ENCODE data around the gene KLHDC7B. TPM values are rescaled to one million over a fixed set of nuclear protein-coding genes. Genes with fewer than 3 reads are reported as not detected.

KLHDC7B gene
- total and polyA plus RNA-seq, 2 of the 13 experiments (the other 11 are each of a cell fraction or from before 2014, with no cell fraction given) = 0.11 TPM; not detected in 1

GRCh38 chr22:50577987-50578775, 32.5 kb downstream of the KLHDC7B start, which contains the start of gene CPT1B:
Gene CPT1B, minus strand, starts transcription at chr22:50578427. Its CDS starts 512 bp downstream, at chr22:50577915.
- H3K27me3 ChIP-seq (ENCODE audit: control insufficient read depth in 1 of 2, insufficient read depth in 2 of 2, low read length in 2 of 2) = no peaks in the 10 kb centered on the region
- ATAC-seq = no peak
- no TSS peak for BruUV-seq (replicated peaks)
- no peak for FAIRE-seq
- 93% methylated on average over 37 of the region's 63 CpGs for WGBS (ENCODE audit: low lambda C conversion rate)
- H3K4me1 ChIP-seq (ENCODE audit: insufficient read depth, low read length) = peaks cover 12% of the 10 kb centered on the region
- H2AFZ ChIP-seq (ENCODE audit: low read length) = no peak within 1 kb of the TSS
- H3K4me3 ChIP-seq (replicated peaks in 1 of 3; ENCODE audit: insufficient read depth in 1 of 3, low read depth in 2 of 3, low read length in 3 of 3) = no peak within 1 kb of the TSS
- H3K27ac ChIP-seq (ENCODE audit: extremely low read length, insufficient read depth, low read length) = peak within 1 kb of the TSS; percentile 13
- CTCF ChIA-PET (ENCODE audit: low intra/inter-chr PET ratio, low total read pairs) = interaction anchor here (3.7 kb wide), 1 partner anchor 42 kb away, joined by 37 read pairs; no protein-coding TSS in a partner anchor
- in situ Hi-C loops (cut with HindIII; ENCODE audit: extremely low pct_ligation_motif_present, low pct_unique_long_range_greater_than_20kb) (loop anchor here (5.0 kb wide), 1 partner anchor 34 kb away; no protein-coding TSS in a partner anchor), intact Hi-C loops (cut with micrococcal nuclease; ENCODE audit: unreplicated experiment) (no loop called here)
- no peak within 1 kb of the TSS for H3K9ac ChIP-seq (ENCODE audit: insufficient read depth, low read depth, low read length)
- no peak for DNase-seq (ENCODE audit: low spot score)
- H4K20me1 ChIP-seq (ENCODE audit: insufficient read depth, low read length) = no peaks in the 10 kb centered on the region
- H3K36me3 ChIP-seq (replicated peaks in 1 of 2; ENCODE audit: control insufficient read depth in 1 of 2, insufficient read depth in 2 of 2, low read length in 2 of 2) = peaks cover 0 to 5% of the 10 kb centered on the region in 2 experiments; a peak in 2 of 5 replicates
- no peaks in the 10 kb centered on the region for H3K79me2 ChIP-seq (ENCODE audit: insufficient read depth, low read length)
- H3K9me3 ChIP-seq (ENCODE audit: low read length) = no peaks in the 10 kb centered on the region
- POLR2A ChIA-PET = interaction anchor here (0.7 to 3.1 kb wide), 3 partner anchors 9 to 15 kb away, joined by 3 to 9 read pairs (median 7); partner anchors contain the start of gene SYCE3
- H3K4me2 ChIP-seq (ENCODE audit: low read depth, low read length) = no peak within 1 kb of the TSS
- TF ChIP-seq RORA (CRISPR knock-in tag; IDR thresholded peaks at IDR 0.05) (no peak), NR2F6 (IDR thresholded peaks at IDR 0.05) (no peak), NR2F6 (CRISPR knock-in tag; IDR thresholded peaks at IDR 0.05) (no peak), RARA (CRISPR knock-in tag; IDR thresholded peaks at IDR 0.05) (no peak), RBFOX2 (IDR thresholded peaks at IDR 0.05; ENCODE audit: low read depth, low read length) (peak; percentile 60; the same call in 1 of the 2 replicates), ZNF737 (CRISPR knock-in tag; IDR thresholded peaks at IDR 0.05; ENCODE audit: borderline replicate concordance) (no peak), ZNF724P (CRISPR knock-in tag; IDR thresholded peaks at IDR 0.05; ENCODE audit: borderline replicate concordance) (no peak), SCMH1 (CRISPR knock-in tag; IDR thresholded peaks at IDR 0.05; ENCODE audit: borderline replicate concordance) (no peak), SKI (IDR thresholded peaks at IDR 0.05; ENCODE audit: partially characterized antibody) (no peak), CEBPG (CRISPR knock-in tag; IDR thresholded peaks at IDR 0.05) (no peak), ELF1 (CRISPR knock-in tag; IDR thresholded peaks at IDR 0.05) (no peak), MTERF4 (CRISPR knock-in tag; IDR thresholded peaks at IDR 0.05) (no peak), ZBTB33 (CRISPR knock-in tag; IDR thresholded peaks at IDR 0.05) (peak; percentile 36; the same call in 1 of the 2 replicates), ZNF781 (CRISPR knock-in tag; IDR thresholded peaks at IDR 0.05; ENCODE audit: borderline replicate concordance, not compliant biosample characterization) (no peak), HDAC6 (IDR thresholded peaks at IDR 0.05; ENCODE audit: low read depth, low read length) (no peak), MXD1 (CRISPR knock-in tag; IDR thresholded peaks at IDR 0.05) (no peak), NFYC (CRISPR knock-in tag; IDR thresholded peaks at IDR 0.05) (no peak), ZNF792 (CRISPR knock-in tag; IDR thresholded peaks at IDR 0.05) (no peak), ZNF703 (CRISPR knock-in tag; IDR thresholded peaks at IDR 0.05; ENCODE audit: borderline replicate concordance) (no peak)
